K562 (cell line): Measurements from ENCODE around the gene ELOVL1. TPM values are rescaled to one million over a fixed set of nuclear protein-coding genes. Genes with fewer than 3 reads are reported as not detected.
A peak's percentile ranks its signal among the peaks of the same experiment; 100 is the strongest.

Source experiments
- ADNP ChIP-seq: fragments of 200-800 bp; sonication (Bioruptor generic); IDR thresholded peaks from 2 replicates; pipeline ENCODE4 v1.6.1; 2016; ENCODE audit warnings: missing genetic modification characterization, missing compliant biosample characterization
- CBFB ChIP-seq: sonication (generic); formaldehyde crosslinking; IDR thresholded peaks from 2 replicates; pipeline ENCODE4 v1.4.0; 2020; ENCODE audit warnings: mild to moderate bottlenecking, missing genetic modification reagents
- DACH1 ChIP-seq: fragments of 450-650 bp; IDR thresholded peaks from 2 replicates; pipeline ENCODE4 v1.6.1; 2018; ENCODE audit not compliant: partially characterized antibody
- E2F5 ChIP-seq: sonication (generic); formaldehyde crosslinking; IDR thresholded peaks from 2 replicates; pipeline ENCODE4 v1.8.0; 2022; ENCODE audit warnings: mild to moderate bottlenecking, missing genetic modification reagents
- ELF4 ChIP-seq: fragments of 450-650 bp; formaldehyde crosslinking; IDR thresholded peaks from 2 replicates; pipeline ENCODE4 v1.4.0; 2022; ENCODE audit warnings: missing genetic modification characterization
- NFIC ChIP-seq: fragments of 450-650 bp; IDR thresholded peaks from 2 replicates; pipeline ENCODE4 v1.6.1; 2017; ENCODE audit warnings: mild to moderate bottlenecking, inconsistent platforms
- NFRKB ChIP-seq: fragments of 450-650 bp; IDR thresholded peaks from 2 replicates; pipeline ENCODE4 v1.6.1; 2016; ENCODE audit warnings: low read depth
- NR1H2 ChIP-seq: sonication (generic); formaldehyde crosslinking; IDR thresholded peaks from 2 replicates; pipeline ENCODE4 v1.4.0; 2020; ENCODE audit warnings: mild to moderate bottlenecking, missing genetic modification reagents
- polyA plus RNA-seq, 8 experiments: library from polyadenylated mRNA; depleted of rRNA in 4 of 8; stranded (reverse) in 5 of 8; unstranded in 3 of 8; fragments of >200 nt; fragmentation: Nextera tagmentation in 2 of 8; fragmentation: Illumina TruSeq in 1 of 8; extraction: Ambion mirVana in 2 of 8; extraction: Trizol in 1 of 8; gene quantifications; 2 replicates each; pipeline versions ENCODE4 v1.2.1 to v1.2.3, GENCODE V29; 2011 to 2014; ENCODE audit warnings: inconsistent platforms in 1 of 8, missing spikeins in 1 of 8
- total RNA-seq, 7 experiments: library from RNA; depleted of rRNA in 6 of 7; stranded (reverse); fragments of >200 nt in 6 of 7; fragmentation: Illumina TruSeq in 2 of 7; extraction: Trizol in 2 of 7; gene quantifications; 2 replicates each; pipeline versions ENCODE4 v1.2.1 to v1.2.3, GENCODE V29; 2011 to 2021; ENCODE audit warnings: low replicate concordance in 1 of 7
- TF ChIP-seq, protein P1 (sequence below): fragments of 450-650 bp; IDR thresholded peaks from 2 replicates; pipeline ENCODE4 v1.7.1; 2018; ENCODE audit warnings: mild to moderate bottlenecking, low read depth; ENCODE audit not compliant: partially characterized antibody
- TF ChIP-seq, protein P2 (sequence below): fragments of 450-650 bp; formaldehyde crosslinking; IDR thresholded peaks from 2 replicates; pipeline ENCODE4 v1.4.0; 2022; ENCODE audit warnings: missing genetic modification characterization

Gene ELOVL1
- total and polyA plus RNA-seq, 9 of the 15 experiments (the other 6 are each of a cell fraction or from before 2014, with no cell fraction given) = 51.0 to 157 (median 70.3) TPM

GRCh38 chr1:43389326-43390313 is 21.8 kb upstream of the ELOVL1 start, which contains the start of the genes MED8 and SZT2 (continued):
- TF ChIP-seq, protein P1, sequence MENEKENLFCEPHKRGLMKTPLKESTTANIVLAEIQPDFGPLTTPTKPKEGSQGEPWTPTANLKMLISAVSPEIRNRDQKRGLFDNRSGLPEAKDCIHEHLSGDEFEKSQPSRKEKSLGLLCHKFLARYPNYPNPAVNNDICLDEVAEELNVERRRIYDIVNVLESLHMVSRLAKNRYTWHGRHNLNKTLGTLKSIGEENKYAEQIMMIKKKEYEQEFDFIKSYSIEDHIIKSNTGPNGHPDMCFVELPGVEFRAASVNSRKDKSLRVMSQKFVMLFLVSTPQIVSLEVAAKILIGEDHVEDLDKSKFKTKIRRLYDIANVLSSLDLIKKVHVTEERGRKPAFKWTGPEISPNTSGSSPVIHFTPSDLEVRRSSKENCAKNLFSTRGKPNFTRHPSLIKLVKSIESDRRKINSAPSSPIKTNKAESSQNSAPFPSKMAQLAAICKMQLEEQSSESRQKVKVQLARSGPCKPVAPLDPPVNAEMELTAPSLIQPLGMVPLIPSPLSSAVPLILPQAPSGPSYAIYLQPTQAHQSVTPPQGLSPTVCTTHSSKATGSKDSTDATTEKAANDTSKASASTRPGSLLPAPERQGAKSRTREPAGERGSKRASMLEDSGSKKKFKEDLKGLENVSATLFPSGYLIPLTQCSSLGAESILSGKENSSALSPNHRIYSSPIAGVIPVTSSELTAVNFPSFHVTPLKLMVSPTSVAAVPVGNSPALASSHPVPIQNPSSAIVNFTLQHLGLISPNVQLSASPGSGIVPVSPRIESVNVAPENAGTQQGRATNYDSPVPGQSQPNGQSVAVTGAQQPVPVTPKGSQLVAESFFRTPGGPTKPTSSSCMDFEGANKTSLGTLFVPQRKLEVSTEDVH = peak; percentile 90
- TF ChIP-seq CBFB (CRISPR knock-in tag) = 0 out of 2 replicates have a peak, but pooled peaks have one; percentile 24
- no peak for TF ChIP-seq E2F5
- TF ChIP-seq NFIC = peak; percentile 77
- no peak for TF ChIP-seq DACH1
- peak; percentile 98 for TF ChIP-seq ELF4
- no peak for TF ChIP-seq ADNP (tag)
- no peak for TF ChIP-seq NR1H2 (CRISPR knock-in tag)
- peak; percentile 85 for TF ChIP-seq NFRKB
- TF ChIP-seq, protein P2, sequence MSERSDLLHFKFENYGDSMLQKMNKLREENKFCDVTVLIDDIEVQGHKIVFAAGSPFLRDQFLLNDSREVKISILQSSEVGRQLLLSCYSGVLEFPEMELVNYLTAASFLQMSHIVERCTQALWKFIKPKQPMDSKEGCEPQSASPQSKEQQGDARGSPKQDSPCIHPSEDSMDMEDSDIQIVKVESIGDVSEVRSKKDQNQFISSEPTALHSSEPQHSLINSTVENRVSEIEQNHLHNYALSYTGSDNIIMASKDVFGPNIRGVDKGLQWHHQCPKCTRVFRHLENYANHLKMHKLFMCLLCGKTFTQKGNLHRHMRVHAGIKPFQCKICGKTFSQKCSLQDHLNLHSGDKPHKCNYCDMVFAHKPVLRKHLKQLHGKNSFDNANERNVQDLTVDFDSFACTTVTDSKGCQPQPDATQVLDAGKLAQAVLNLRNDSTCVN (CRISPR knock-in tag) = peak; percentile 62
